GM18868 (cell line): ENCODE data around the gene KCNJ5.
A peak's percentile ranks its signal among the peaks of the same experiment; 100 is the strongest.

Source experiments
- ATAC-seq: cut with Tn5 transposase; IDR thresholded peaks from one replicate; pipeline ENCODE4 v1.9.1; 2021; ENCODE audit warnings: mild to moderate bottlenecking, moderate library complexity; ENCODE audit not compliant: unreplicated experiment

Gene KCNJ5

DNA sequence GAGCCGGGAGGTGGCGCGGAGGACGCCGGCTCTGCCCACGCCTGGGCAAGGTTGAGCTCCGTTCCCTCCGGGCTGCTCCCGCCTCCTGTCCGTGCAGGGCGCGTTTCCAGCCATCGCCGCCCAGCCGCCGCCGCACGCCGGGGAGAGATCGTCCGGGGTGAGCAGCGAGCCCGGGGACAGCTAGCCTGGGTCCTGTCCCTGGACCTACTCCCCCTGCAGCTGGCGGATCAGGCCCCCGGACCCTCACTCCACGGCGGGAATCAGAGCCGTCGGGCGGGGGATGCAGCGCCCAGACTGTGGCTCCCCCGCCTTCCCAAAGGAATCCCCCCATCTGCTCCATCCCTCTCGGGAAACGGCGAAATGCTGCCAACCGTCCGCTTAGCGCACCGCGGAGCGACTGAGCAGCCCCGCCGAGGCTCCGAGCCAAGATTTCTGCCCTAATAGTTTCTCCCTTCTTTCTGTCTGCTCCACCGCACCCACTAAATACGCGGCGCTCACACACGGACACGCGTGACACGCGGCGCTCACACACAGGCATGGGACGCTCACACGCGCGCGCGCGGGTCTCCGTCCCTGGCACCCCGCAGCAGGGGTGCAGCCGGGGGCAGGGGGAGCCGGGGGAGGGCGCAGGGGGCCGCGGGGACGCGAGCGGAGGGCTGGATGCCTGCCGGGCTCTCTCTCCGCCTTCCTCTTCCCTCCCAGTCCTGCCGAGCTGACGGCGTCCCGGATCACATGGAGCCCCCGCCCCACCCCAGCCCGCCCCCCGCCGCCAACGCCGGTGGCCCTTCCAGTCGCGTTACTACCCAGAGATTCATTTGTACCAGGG lies at the start of gene KCNJ5:
Gene KCNJ5 (plus strand): TSS at position 814 of the 826 bp plus-strand sequence. CDS start 19,918 bp downstream, outside the sequence.
- no peak for ATAC-seq

DNA sequence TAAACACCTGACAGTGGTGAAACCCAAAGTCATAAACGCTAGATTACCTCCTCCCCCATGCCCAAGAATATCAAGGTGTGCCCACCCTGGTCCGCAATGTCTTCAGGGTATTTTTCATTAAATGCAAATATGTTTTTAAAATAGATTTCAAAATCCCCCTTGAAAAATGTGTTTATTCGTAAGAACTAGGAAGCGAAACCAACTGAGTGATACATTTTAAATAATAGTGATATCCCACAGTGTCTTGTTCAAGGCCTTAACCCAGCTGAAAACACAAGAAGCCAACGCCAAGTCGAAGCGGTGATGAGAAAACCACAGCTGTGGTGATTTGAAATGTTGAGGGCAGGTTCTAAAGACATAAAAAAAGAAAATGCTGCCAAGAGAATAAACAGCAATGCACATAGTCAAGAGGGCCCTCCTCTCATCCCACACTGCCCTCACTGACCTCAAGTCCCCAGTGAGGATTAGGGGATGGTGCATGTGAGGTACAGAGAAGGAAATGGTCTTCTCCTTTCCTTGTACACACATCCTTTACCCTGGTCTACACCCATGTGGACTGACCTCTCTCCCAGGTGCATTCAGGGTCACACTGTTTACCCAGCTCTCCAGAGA lies 49.6 kb upstream of the KCNJ5 start:
- peak; percentile 68 for ATAC-seq

DNA sequence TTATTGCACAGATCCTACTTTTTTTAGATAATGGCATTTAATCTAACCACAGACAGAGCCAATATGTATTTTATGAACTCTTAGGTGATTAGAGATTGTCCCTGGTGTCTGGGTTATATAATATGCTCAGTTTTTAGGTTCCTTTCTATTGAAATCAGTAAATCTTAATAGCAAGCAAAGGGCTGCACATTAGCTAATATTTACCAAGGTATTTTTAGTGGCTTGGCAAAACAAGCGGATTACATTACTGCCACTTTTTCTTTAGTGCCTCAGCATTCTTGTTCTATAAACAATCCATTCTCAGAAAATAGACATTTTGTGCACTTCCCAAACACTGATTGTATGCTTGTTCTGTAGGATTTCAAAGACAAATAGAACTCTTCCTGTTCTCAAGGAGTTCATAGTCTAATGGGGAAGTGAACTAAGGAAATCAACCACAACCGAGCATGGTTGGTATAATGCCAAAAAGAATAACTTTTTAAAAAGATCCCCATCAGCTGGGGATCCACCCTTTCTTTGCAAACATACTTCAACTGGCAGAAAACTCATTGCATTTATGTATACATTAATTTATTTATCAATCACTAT lies 47.9 kb upstream of the KCNJ5 start:
- no peak for ATAC-seq

DNA sequence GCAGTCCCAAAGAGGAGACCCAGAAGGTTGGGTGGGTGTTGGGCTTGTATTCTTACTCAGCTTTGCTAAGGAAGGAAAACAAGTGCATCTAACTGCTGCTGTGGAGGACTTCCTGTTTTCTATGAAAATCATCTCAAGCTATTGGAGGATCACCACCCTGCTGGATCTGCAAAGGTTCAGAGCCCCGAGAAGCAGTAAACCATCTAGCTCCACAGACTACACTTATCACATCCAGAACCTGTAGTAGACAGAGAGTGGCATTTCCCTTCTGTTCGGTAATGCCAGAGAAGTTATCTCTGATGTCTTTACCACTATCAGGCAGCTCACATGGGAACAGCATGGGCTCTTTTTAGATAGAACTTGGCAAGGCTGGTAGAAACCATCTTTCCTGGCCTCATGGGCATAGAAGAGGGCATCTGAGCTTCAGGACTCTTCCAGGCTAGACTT lies 45.8 kb upstream of the KCNJ5 start:
- no peak for ATAC-seq

DNA sequence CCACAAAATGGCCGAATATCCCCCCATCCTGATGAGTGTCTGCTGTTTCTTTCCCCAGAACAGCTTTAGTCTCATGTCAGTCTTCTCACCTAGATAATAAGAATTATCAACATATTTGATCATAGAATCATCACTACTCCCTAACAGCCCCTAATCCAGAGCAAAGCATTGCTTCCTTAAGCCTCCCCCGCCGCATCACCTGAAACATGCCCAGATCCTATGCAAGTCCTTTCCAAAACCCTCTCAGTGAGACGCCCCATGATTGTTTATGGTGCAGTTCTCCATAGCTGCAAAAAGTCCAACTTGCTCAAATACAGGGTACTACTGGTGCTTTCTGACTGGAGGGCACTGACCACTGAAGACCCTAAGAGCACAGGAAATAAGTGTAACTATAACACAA lies 44.2 kb upstream of the KCNJ5 start:
- ATAC-seq, result no peak

DNA sequence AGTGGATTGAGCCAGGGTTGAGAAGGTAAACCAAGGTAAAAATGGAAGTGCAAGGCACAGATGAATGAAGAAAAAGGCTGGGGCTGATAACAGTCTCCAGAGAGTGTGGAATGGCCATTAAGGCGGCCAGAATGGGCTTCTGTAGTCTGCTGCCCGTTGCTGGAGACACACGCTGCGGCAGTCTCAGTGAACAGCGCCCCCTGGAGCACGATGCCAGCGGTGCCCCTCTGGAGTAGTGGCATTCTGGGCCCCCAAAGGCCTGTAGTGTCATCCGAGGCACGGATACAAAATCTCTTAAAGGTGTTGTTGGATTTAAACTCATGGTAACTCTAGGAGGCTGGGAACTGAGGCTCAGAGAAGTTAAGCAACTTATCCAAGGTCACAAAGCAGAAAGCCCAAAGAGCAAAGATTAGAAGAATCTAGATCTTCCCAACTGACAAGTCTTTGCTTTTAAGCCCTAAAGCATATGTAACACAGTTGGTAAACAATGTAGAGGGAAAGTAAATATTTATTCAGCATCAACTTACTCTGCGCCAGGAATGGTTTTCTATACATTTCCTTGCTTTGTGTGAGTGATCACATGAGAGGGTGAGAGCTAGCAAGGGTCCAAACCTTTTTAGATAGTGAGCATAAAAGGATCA lies 42.2 kb upstream of the KCNJ5 start:
- ATAC-seq, result peak; percentile 95

DNA sequence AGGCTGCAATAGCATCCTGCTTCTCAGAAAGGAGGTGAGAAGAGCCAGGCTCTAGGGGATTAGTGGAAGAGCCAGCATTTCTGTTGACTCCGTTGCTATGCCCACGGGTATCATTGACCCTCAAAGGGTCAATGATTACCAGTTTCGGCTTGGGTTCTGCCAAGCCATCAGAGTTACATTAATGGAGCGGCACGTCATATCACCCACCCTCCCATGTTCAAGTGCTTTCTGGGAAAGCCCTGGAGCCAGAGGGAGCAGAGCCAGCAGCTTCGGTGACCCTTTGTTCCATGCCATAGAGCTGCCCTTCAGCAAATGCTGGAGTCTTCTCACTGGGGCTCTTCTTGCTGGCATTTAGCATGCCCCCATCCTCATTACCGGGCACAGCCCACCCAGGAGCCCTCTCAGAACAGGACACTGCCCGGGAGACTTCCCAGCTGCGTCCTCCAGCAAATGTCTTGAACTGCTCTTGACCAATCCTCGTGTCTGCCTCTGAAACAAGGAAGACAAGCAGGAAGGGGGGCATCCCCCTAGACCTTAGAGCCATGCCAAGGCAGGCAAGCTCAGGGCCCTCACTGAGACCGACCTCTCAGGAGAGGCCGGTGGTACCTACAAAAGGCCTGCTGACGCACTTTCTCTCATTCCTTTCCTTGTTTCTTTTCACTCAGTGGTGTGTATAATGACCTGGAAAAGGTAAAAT lies 38.7 kb upstream of the KCNJ5 start:
- ATAC-seq, result no peak

DNA sequence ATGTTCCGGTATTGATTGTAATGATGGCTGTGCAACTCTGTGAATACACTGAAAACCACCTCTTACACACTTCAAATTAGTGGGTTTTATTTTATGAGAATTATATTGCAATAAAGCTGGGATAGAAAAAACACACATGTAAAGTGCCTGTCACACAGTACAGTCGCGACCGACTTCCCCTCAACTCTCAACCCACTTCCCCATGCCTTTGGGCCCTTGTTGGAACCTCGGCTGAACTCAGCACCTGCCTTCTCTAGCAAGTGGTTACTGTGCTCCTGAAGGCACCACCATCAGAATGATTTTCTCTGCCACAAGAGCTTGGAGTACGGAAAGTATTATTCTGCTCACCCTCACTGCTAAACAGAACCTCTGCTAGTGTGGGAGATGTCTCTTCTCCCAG lies 37.6 kb upstream of the KCNJ5 start:
- no peak for ATAC-seq

DNA sequence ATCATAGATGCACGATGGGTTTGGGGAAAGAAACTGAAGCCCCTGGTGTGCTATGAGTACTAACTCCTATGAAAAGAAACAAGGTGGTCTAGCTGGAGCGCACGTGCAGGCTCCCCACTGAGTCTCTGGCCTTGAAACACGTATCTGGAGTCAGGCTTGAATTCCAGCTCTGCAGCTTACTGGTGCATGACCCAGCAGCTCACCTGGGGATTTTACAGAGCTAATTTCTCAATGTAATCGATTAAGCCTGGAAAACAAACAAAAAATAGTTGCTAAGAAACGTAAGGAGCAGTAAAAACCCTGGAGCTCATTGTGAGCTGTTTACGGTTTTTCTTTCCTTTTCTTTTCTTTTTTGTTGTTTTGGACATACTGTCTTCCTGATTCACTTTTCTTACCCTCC lies 36.3 kb upstream of the KCNJ5 start:
- ATAC-seq, result no peak

DNA sequence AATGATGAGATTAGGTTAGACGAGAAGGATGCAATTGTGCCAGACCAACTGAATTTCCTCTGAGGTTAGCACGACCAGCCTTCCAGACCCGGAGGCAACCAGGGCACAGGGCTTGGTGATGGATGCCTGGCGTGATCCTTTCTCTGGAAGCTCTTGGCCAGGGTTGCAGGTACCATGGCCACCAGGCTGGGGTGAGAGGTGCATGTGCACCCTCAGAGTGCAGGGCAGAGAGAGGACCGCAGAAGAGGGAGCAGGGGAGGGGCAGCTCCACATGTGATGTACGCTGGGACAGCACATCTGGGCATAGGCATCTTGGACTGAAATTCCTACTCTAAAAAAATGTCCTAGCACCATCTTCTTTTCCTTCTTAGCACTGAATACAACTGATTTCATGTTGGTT lies 34.9 kb upstream of the KCNJ5 start:
- no peak for ATAC-seq

DNA sequence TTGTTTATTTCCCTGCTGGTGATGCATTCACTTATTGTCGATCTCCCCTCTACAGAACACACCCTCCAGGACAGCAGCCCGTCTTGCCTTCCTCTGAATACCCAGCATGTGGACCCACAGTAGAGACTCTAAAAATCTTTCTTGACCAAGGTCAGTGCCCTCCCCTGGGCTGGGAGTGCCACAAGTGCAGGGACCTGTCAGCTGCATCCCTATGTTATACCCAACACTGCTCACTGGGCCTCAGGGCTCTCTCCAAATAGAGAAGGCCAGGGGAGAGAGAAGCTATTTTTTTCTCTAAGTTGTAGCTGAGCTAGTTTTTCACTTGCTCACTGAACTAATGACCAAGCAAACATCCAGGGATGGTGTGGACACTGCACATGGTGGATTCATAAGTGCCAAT lies 33.8 kb upstream of the KCNJ5 start:
- ATAC-seq, result no peak

DNA sequence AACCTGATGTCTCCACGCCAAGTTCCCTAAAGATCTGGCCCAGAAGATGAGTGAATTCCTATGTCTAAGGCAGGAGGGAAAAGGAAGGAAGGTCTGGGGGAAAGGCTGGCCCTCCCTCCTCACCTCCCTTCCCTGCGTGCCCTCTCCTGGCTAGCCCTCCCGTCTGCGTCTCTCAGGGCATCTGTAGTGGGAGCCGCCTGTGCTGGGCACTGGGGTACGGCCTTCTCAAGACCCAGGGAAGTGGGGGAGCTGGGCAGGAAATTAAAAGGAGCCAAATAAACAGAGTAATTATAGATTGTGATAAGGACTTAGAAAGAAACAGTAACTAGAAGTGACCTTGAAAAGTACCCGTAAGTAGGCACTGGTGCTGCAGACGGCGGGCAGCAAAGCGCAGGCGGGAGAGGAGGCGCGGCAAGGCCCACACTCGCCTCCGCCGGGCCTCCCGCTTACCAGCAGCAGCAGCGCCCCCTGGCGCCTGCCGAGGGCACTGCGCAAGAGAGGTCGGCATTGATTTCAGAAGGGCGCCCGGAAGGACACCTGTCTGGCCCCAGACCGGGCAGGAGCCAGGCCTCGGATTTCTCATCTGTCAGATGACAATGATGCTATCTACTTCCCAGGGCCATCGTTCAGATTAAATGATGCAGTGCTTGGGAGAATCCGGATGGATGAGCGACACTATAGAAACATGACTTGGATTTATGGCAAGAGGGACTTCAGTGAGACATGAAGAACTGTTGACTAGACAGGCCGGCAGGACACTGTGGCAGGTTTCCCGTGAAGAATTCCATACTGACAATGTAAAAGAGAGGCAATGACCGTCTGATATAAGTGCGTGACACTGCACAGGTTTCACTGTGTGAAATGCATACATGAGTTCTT lies 31.4 kb upstream of the KCNJ5 start:
- ATAC-seq, result peak; percentile 92

DNA sequence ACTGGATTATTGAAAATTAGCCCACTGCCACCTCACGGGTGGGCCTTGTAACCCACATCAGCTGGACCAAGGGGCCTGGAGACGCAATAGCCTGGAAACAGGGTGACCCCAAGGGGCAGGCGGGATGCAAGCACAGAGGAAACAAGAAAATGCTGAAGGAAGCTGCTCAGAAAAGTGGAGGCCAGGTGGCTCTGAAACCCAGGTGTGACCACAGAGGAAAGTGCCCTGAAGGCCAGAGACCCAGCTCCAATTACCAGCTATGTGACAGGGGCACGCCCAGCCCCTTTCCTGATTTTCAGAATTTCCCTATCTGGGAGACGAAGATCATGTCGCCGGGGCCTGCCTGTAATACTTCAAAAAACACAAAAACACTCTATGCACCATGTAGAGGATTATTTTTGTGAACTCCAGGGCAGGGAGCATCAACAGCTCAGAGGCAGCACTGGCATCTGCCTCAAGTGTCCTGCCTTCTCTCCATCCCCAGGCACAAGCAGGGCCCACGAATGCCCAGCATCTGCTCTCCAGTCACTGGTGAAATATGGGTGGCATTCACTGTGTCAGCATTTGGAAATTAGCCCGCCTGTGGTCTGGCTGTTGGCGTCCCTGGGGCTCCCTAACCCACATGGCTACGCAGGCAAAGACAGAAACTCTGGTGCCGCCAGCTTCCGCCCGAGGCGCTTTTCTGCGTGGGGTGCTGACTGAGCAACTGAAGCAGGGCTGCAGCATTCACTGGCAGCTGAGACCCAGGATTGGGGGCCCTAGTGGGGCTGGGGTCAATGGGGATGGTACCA lies 30.4 kb upstream of the KCNJ5 start:
- no peak for ATAC-seq

DNA sequence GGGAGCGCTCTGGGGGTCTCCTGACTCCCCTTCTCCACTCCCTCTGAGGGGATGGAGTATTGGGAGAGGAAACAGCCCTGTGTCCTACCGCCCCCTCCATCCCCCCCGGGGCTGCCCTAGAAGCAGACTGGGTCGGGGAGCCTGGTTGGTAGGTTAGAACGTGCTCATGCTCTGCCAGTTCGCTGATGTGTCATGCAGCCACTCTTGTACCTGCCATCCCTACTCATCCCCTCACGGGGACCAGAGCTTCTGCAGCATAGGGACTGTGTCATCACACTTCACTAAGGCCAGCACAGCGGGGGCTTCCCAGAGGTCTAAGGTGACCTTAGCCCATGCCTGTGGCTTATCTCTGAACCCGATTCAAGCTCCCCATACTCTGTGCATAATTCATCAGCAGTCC lies 28.8 kb upstream of the KCNJ5 start:
- no peak for ATAC-seq

DNA sequence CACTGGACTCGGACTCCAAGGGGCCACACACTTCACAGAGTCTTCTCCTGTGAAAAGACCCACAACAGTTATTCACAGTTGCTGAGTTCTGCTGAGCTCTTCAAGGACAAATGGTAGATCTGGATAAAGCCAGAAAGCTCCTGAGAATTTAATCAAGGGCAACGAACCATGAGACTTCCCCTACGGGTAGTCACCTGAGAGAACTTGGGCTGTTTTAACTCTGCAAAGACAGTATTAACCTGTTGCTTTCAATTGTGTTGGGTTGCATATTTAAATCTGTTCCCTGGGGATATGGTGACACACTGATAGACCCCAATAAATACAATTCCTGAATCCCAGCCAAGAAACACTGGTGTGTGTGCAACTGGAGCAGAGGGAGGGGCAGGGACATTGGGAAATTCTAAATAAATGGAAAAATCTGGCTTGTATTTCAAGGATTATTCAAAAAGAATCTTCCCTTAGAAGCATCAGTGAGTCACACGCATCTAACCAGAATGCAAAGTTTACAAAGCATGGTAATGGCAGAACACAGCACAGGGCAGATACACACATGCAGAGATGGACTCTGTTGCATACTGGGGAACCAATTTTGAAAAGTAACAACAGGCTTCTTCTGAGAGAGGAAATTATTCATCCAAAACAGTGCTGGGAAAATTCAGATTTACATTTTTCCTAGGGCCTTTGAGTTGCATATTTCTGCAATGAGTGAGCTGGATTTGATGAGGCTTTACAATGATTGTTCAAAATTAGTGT lies 28.1 kb upstream of the KCNJ5 start:
- no peak for ATAC-seq

DNA sequence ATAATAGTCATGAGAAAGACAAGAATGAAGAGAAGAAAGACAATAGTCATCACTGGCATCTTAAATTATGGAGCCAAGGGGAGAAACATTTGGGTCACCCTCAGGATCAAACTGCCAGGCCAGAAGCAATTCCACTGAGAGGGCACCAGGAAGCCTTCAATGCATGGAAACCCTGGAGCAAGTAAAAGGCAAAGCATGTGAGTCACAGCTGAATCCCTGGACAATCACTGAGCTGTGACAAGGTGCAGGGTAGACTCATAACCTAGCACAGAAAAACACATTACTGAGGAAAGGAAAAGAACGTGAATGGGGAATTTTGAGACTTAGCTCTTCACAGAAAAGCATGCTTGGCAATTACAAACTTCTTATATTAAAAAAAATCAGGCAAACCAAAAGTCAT lies 25.7 kb upstream of the KCNJ5 start:
- no peak for ATAC-seq

DNA sequence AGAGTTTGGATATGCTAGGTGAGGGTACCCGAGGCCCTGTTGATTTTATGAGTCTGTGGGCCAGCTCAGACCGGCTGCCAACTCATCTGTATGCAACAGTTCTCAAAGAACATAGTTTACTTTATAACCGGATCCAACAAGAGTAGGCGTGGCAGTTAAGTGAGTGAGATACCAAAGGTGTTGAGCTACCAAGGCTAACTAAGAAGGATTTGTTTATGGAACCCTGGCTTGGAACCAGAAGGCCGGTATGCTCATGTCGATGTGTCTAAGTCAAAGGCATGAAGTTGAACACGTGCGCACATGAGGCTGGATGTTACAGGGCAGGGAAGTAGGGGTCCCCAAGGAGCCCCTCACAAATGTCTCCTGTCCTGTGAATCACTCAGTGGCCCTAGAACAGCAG lies 23.9 kb upstream of the KCNJ5 start, which contains the start of gene KCNJ1:
Gene KCNJ1 (minus strand): TSS at position 20 of the 400 bp plus-strand sequence. CDS start 27,053 bp downstream, outside the sequence.
- no peak for ATAC-seq
